GM19455 (cell line): Measurements from ENCODE around the gene FFAR3.
"Not testable (repeated sequence)": the region's sequence is repeated elsewhere in the genome, so short reads cannot be mapped to it uniquely, and the experiment has no call there.

Experiments
- ATAC-seq: cut with Tn5 transposase; IDR thresholded peaks from one replicate; pipeline ENCODE4 v1.9.1; 2021; ENCODE audit not compliant: unreplicated experiment

Gene FFAR3

DNA sequence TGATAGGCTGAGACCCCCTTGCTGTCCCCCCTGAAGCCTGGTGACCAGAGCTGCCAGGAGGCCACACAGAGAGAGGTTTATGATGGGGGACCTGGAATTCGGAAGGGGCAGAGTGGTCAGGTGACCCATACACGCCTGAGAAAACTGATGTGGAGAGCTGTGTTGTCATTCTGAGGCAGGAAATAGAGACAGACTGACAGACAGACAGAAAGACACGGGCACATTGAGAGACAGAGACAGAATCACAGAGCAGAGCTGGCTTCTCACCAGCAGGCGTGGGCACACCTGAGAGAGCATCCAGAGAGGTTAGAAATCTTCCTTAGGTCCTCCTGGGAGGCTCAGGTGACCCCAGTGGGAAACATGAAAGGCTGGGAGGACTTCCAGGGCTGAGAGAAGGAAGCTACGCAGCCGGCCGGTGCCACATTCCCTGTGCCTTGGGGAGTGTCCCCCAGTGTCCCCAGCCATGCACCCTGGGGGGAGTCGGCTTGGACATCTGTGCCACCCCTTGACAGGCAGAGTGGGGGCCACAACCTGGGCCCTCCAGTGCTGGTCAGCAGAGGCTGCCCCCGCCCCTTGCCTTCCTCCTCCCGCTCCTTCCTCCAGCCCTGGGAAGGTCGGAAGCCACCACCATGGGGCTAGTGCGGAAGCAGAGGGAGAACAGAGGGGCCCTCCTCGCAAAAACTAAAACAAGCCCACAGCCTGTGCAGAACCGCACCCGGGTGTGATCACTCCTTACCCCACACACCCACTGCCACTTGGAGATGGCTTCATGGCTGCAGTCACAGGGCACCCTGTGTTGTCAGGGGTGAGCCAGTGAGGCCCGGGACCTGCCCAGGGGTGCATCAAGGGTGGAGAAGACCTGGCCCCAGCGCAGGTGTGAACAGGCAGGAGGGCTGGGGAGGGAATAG is 8.4 kb upstream of the FFAR3 start:
- no peak for ATAC-seq

GRCh38 chr19:35350591-35350990 is 7.7 kb upstream of the FFAR3 start:
- ATAC-seq: no peak

- ATAC-seq: no peak
Measured at GRCh38 chr19:35351411-35352176, 6.7 kb upstream of the FFAR3 start.

- no peak for ATAC-seq
Measured at GRCh38 chr19:35352177-35352447, 6.1 kb upstream of the FFAR3 start.

- ATAC-seq: no peak
Measured at GRCh38 chr19:35352448-35353304, 5.6 kb upstream of the FFAR3 start.

GRCh38 chr19:35353635-35354034 is 4.6 kb upstream of the FFAR3 start:
- ATAC-seq: no peak

GRCh38 chr19:35354898-35355297 is 3.4 kb upstream of the FFAR3 start:
- no peak for ATAC-seq

GRCh38 chr19:35355791-35356460 is 2.3 kb upstream of the FFAR3 start:
- no peak for ATAC-seq

GRCh38 chr19:35358834-35359233 is 574 bp downstream of the FFAR3 start:
- ATAC-seq: not testable (repeated sequence)

- not testable (repeated sequence) for ATAC-seq
Measured at GRCh38 chr19:35359395-35359794, 1.1 kb downstream of the FFAR3 start.

- not testable (repeated sequence) for ATAC-seq
Measured at GRCh38 chr19:35360081-35360480, 1.8 kb downstream of the FFAR3 start.

DNA sequence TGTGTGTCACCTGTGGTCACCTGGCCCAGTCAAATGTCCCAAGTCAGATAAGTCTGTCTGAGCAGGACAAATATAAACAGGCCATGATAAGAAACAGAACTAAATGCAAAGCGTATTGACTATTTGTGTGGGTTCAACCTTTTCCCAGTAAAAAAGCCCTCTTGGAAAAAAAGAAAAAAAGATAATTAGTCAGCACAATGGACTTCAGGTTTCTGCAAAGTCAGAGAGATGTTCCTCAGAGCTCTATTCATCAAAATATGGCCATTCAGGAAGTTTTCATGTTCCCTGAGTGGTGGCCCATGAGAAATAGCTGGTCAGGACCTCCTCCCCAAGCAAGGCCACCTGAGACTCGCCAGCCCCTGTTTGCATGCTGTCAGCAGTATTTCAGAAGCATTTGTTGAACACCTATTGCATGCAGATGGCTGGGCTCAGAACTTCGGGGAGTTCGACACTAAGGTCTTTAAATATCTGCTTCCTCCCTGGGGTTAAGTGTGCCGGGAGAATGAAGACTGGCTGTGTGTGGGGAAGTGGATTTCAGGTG is 2.7 kb downstream of the FFAR3 start:
- no peak for ATAC-seq

- ATAC-seq: no peak
Measured at GRCh38 chr19:35362261-35363000, 4.2 kb downstream of the FFAR3 start.

- no peak for ATAC-seq
Measured at GRCh38 chr19:35363001-35363590, 4.8 kb downstream of the FFAR3 start.

DNA sequence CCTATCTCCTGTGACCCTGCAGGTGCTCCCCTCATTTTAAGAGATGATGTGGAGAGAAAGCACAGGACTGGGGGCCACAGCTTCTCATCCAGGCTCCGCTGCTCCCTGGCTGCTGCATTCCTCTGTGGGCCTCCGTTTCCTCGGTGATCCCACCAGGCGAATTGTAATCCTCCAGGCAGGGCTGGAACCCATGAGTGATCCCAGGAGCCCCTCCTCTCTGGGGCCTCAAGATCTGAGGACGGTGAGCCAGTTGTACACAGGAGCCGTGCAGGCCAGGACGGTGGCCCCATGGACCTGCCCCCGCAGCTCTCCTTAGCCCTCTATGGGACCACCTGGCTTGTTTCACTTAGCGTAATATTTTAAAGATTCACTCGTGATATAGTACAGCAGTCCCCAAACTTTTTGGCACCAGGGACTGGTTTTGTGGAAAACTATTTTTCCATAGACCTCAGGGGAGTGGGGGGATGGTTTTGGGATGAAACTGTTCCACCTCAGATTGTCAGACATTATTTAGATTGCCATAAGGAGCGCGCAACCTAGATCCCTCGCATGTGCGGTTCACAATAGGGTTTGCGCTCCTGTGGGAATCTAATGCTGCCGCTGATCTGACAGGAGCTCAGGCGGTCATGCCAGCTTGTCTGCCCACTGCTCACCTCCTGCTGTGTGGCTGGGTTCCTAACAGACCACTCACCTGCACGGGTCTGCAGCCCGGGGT is 5.6 kb downstream of the FFAR3 start:
- no peak for ATAC-seq

DNA sequence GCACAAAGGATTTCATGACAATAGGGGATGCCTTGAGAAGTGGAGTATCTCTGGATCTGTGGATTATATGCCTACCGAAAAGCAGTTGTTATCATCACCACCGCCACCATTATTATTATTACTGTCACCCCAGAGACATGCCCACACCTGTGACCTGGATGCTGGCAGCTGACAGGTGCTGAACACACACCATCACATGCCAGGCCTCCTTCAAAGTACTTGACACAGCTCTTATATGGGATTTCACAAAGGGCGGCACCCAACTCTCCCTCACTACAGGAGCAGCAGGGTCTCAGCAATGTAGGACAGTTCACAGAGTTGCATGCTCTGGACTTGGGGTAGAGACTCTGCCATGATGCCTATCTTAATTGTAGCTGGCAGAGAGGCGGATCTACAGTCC is 7.0 kb downstream of the FFAR3 start:
- ATAC-seq: no peak

DNA sequence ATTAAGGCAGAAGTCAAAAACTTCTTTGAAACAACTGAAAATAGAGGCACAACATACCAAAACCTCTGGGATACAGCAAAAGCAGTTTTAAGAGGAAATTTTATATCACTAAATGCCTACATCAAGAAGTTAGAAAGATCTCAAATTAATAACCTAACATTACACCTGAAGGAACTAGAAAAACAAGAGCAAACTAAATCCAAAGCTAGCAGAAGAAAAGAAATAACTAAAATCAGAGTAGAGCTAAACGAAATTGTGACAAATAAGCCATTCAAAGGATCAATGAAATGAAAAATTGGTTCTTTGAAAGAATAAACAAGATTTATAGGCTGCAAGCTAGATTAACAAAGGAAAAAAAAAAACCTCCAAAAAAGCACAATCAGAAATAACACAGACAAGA is 10.1 kb downstream of the FFAR3 start:
- ATAC-seq: no peak

- ATAC-seq: no peak
Measured at GRCh38 chr19:35369522-35369921, 11.3 kb downstream of the FFAR3 start.

- no peak for ATAC-seq
Measured at GRCh38 chr19:35370722-35371121, 12.5 kb downstream of the FFAR3 start, which contains the start of gene GPR42. GPR42 (plus strand) TSS chr19:35371068; CDS start chr19:35371360, 292 bp downstream.
